Activated gamma-delta T cell (primary cell): ENCODE results near the gene ZBTB37.
"Not testable (repeated sequence)": the region's sequence is repeated elsewhere in the genome, so short reads cannot be mapped to it uniquely, and the experiment has no call there.

Experiments used
- DNase-seq: peaks from one replicate; lab custom pipeline; 2025; lab: John Stamatoyannopoulos, UW

ZBTB37 gene

DNA sequence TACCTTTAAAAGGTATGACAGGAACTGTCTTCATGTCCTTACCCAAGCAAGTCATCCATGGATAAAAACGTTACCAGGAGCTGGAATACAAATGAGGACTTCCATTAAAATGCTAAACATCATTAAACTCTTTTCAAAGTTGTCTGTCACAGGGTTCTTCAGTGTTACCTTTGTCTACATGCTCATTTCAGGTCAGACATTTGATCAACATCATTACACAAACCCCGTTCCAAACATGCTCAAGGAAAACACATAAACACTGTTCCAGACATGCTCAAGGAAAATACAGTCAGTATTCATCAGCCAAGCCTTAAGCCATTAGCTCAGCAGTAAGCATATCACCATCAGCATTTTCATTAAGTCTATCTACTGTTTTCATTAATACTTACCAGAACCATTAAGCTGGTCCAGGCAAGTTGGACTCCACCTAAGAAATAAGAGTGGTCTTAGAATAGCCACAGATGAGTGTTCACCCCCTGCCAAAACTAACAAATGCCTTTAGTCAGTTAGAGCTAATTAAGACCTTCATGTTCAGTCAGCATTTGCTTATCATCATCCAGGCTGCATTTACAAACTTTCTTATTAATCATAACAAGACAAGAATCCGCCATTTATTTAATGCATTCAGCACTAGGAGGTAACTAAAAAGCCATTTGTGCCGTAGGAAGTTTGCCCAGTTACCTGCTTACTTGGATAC, 2.6 kb upstream of the ZBTB37 start:
- DNase-seq = no peak

DNA sequence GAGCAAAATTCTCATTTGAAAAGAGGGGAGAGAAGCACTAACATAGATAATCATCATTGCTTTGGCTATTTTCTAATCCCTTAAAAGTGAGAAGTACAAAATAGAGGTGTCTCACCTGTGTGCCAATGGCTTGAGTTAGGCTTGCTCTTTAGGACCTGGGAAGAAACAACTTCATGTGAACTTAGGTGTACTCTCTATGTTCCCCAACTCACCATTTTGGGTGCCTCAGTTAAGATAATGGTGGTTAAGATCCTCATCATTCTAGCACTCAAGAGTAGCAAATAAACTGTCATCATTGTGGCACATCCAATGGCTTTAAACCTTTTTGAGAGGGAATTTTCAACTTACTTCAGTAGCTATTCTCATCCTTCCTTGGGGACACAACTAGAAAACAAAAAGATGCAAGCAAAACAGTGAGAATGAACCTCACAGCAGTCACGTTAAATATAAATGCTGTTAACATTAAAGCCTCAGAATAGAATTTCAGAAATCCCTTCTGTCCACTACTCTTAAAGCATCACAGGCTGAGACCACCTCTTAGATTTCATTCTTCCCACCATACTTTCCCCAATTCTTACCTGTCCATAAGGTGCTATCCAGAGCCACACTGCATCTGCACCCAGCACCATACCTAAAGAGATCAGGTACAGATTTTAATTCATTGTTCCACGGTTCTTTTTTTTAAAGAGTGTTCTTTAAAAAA, 1.6 kb upstream of the ZBTB37 start:
- no peak for DNase-seq

DNA sequence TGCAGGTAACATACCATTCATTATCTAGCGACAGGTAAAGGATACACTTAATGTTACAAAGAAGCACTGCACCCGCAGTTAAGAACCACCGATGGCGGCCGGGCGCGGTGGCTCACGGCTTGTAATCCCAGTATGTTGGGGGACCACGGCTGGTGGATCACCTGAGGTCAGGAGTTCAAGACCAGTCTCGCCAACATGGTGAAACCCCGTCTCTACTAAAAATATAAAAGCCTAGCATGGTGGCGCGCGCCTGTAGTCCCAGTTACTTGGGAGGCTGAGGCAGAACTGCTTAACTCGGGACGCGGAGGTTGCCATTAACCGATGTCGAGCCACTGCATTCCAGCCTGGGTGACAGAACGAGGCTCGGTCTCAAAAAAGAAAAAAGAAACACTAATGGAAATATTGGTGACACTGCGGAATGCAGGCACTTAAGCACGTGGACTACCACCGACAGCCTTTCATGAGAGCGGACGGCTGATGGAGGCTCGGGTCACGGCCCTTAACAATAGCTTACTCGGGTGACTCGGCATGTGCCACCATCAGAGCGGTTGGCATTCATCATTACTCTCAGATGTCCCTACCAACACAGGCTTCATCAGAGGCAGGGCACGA, 933 bp upstream of the ZBTB37 start:
- peak; percentile 13 for DNase-seq

DNA sequence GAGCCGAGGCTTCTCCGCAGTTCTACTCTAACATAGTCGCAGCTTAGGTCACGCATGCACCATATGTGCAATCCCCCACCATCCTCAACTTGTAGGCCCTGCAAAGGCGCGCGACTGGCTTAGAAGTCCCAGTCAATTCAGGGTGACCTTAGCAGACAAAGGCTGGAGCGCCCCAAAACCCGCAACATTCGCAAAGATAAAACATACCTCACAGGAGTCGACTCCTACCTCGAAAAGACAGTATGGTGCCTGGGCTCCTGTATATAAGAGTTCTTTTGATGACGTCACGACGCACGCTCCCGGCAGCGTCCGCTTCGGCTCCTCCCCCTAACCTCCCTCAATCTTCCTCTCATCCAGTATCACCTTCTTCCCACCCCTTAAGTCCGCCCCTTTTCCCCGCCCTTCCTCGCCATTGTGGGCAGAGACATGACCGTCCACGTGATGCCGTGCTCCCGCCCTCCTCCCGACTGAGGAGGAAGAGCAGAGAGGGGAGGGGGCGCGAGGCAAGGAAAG, 371 bp upstream of the ZBTB37 start, which contains the start of gene GAS5:
GAS5 (minus strand) TSS at position 237 of the 513 bp plus-strand sequence.
- peak; percentile 74 for DNase-seq

DNA sequence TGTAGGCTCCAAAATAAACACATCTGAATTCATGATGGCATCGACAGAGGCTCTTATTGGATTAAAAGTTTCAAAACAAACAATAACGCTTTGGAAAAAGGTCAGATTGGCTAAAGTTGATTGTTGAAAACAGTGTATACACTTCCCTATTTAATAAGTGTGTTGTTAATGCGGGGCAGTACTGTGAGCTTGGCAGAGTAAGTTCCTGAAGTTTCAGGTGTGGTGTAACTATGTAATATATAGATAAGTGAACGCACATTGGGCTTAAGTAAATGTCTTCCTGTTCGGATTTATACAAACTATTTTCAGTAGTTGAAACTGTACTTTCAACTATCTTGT, 810 bp downstream of the ZBTB37 start:
- DNase-seq = no peak

DNA sequence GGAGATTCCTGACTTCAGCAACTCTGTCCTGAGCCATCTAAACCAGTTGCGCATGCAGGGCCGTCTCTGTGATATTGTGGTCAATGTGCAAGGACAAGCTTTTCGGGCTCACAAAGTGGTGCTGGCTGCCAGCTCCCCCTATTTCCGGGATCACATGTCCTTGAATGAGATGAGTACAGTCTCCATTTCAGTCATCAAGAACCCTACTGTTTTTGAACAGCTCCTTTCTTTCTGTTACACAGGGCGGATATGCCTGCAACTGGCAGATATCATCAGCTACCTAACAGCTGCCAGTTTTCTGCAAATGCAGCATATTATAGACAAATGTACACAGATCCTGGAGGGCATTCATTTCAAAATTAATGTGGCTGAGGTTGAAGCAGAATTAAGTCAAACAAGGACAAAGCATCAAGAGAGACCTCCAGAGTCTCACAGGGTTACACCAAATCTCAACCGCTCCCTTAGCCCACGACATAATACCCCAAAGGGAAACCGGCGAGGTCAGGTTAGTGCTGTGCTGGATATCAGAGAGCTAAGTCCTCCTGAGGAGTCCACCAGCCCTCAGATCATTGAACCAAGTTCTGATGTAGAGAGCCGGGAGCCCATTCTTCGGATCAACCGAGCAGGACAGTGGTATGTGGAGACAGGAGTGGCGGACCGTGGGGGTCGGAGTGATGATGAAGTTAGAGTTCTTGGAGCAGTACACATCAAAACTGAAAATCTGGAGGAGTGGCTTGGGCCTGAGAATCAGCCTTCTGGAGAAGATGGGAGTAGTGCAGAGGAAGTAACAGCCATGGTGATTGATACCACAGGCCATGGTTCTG, 2.3 kb downstream of the ZBTB37 start:
- DNase-seq = no peak

DNA sequence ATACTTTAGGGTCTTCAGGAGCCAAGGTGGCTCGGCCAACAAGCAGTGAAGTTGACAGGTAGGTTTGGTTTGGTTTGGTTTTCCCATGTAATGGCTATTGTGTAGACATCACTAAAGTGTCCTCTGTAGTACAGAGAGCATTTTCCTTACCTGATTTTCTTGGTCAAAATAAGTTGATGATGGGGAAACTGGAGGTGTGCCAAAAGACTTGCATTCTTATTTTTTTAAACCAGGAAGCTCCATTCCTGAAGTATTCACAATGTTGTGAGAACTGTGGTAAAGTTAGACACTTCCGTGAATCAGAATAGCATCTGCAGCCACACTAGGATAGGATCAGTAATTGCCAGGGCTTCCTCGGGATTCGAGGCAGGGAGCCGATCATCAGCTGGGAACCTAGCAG, 2.9 kb downstream of the ZBTB37 start:
- DNase-seq = no peak

DNA sequence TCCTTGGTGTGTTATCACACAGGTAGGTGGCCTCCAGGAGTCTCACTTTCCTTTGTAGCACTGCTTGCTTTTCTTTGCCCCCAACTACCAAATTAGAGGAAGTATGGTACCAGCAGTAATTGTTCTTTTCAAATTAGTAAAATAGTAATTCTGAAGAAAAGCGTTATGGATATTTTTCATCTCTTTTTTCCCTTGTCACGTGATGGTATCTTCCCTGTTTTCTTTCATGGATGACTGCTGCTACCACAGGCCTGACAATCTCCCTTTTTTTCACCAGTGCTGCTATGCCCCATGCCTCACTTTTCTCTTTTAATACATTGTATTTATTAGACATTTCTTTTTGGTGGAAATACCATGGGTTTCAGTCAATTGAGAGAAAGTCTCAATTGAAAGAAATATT, 3.3 kb downstream of the ZBTB37 start:
- no peak for DNase-seq

DNA sequence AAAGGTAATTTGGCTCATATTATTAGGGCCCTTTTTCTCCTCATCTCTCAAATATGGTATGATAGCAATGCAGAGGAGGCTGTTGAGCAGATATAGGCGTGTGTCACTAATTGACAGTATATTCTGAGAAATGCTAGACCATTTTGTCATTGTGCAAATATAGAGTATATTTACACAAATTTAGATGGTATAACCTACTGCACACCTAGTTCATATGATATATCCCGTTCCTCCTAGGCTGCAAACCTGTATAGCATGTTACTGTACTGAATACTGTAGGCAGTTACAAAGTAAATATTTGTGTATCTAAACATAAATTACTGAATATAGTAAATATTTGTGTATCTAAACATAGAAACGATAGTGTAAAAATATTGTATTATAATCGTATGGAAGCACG, 8.6 kb downstream of the ZBTB37 start:
- DNase-seq = no peak

DNA sequence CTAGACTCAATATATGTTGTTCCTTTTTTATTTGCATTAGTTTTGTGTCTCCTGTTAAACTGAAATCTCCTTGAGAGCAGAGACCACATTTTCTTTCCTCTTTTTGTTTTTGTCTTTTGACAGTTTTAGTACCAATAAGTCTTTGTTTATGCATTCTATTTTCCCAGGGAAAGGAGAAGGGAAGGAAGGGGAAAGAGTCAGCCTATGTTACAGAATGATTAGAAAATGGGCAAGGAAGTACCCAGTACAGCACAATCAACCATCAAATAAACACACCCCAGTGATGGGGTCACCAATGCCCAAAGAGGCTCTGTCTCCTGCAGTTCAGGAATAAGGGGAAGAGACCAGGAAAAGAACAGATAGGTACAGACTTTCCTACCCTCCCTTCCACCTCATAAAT, 10.1 kb downstream of the ZBTB37 start:
- DNase-seq = no peak

DNA sequence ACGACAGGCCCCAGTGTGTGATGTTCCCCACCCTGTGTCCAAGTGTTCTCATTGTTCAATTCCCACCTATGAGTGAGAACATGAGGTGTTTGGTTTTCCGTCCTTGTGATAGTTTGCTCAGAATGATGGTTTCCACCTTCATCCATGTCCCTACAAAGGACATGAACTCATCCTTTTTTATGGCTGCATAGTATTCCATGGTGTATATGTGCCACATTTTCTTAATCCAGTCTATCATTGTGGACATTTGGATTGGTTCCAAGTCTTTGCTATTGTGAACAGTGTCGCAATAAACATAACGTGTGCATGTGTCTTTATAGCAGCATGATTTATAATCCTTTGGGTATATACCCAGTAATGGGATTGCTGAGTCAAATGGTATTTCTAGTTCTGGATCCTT, 12.9 kb downstream of the ZBTB37 start:
- not testable (repeated sequence) for DNase-seq

DNA sequence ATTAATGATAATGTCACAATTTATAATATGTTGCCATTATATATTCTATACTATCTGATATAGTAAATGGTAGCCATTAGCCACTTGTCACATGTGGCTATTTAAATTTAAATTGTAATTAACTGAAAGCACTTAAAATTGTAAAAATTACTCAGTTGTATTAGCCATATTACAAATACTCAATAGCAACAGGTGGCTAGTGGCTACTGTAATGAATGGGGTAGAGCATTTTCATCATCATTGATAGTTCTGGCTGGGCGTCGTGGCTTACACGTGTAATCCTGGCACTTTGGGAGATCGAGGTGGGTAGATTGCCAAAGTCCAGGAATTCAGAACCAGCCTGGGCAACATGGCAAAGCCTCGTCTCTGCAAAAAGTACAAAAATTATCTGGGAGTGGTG, 16.5 kb downstream of the ZBTB37 start:
- no peak for DNase-seq

DNA sequence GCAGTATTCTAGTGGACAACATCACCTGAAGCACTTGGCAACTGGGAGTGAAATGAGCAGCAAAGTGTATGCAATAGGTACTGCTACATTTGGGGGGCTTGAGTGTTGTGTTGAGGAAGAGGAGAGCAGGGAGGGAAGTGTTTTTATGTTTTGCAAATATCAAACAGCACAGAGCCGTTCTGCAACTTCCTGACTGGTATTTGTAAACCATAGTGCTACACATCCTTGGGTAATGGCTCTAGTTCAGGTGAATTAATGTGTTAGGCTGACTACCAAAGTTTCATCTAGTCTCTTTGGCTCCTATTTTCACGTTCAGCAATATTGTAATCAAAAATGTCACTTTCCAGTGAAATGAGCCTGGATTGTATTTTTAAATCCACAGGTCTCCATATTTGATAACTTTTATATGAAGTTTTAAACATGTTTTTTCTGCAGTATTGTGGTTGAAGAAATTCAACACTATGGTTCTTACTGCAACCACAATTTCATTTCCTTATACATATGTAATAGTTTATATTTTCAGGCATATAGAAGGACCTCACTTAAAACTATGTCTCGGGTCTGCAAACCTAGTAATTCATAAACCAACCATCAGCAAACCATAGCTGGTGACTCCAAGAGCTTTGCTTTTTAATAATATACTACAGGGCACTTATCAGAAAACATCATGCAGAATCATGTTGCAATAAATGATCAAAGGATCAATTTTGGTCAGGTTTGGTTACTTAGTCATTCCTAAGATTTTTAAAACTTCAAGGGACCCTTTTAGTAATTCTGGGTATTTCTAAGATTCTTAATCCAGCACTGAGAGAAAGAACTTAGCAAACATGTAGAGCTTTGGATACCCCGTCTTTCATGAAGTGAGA, 18.8 kb downstream of the ZBTB37 start:
- DNase-seq = no peak

DNA sequence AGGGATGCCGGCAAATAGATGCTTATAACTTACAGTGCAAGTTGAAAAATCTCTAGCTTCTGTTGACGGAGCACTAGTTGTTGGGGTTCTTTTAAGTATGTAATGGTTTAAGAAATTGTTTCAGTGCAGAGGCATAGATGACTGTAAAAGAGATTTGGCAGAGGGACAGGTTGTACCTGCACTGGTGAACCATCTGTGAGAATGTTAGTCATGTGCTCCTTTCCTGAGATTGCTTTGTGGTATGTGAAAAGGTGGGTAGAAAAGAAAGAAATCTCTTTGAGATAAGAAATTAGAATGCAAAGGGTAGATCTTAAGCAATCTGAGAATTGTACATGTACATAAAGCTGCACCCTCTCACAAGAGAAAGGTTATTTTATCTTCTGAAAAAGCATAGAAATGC, 19.4 kb downstream of the ZBTB37 start:
- no peak for DNase-seq

DNA sequence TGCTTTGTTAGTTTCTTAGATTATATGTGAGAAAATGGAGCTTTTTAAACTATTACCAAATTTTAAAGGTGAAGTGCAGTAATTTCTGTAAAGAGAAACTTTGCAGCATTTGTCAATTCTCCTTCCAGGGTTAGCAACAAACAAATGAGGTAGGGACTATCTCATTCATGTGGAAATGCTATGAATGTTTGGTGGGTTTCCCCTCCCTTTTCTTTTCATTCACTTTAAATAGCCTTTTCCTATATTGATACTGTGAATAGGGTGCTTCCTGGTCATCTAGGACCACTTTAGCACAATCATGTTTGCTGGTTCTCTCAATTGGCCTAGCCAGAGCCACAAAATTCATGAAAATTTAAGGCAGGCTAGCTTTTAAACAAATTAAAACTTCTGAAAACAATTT, 20.6 kb downstream of the ZBTB37 start:
- no peak for DNase-seq

DNA sequence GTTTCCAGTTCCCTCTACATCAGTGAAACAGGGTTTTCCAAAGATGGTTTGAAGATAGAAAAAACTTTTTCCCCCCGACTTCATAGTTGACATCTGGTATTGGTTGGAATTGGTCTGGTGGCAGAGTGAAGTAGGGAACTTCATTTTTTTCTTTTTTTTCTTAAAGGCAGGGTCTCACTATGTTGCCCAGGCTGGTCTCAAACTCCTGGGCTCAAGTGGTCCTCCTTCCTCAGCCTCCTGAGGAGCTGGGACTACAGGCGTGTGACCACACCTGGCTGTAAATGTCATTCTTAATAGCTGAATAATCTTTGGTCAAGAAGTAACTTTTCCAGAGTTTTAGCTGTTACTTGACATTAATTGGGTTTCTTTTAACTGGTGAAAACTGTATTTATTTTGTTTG, 21.7 kb downstream of the ZBTB37 start:
- no peak for DNase-seq

DNA sequence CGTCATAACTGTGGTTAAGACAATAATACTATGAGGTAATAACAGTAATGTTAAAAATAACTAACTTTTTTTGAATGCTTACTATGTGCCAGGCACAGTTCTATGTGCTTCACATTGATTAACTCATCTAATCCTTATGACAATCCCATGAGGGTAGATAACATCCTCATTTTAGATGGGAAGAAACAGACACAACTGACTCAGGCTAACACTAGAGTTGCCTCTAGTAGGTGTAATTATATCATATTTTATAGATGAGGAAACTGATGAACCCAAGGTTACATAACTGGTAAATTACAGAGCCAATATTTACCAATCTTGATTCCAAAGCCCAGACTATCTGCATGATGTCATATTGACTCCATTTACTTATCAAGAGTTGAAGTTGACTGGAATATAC, 25.4 kb downstream of the ZBTB37 start:
- DNase-seq = no peak

DNA sequence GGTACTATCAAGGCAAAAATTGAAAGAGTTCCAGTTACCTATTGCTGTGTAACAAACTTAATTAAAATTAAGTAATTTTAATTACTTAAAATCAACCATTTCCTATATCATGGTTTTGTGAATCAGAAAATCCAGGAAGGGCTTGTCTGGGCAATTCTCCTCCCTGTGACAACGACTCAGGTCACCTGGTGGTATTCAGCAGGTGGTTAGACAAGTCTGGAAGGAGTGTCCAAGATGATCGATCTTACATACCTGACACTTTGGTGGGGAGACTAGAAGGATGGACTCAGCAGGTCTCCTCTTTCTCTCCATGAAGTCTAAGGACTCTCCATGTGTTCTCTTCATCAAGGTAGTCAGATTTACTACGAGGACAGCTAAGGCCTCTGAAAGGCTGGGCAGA, 26.0 kb downstream of the ZBTB37 start:
- DNase-seq = no peak

DNA sequence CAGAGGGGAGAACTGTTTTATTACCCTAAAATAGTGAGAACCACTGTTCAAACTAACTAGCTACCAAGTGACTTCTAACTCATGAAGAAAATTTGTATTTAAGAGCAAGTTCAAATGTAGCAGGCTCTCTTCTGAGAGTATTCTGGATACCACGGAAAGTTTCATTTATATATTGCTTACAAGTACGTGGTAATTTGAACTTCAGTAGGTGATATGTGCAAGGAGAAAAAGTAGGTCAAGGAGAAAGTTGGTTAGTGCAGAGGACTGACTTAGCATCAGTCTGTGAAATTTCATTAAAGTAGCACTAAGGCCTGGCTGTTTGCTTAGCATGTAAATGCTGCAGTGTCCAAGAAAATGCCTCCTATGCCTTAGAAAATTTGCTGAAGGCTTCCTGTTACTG, 32.2 kb downstream of the ZBTB37 start:
- no peak for DNase-seq

DNA sequence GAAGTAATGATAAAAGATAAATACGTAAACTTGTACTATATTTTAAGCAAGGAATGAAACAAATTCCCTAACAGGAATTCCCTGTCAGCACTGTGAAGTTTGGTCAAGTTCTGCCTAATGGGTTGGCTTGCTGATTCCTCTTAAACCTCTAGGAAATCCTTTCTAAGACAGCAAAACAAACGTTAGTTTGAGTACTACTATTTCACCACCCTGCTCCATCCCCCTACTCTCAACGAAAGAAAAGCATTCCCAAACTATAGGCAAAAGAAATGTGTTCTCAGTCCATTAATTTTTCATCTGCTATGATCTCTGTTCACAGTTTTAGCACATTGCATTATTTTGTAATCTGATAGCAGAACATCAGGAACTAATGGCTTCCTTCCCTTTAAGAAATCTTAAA, 32.8 kb downstream of the ZBTB37 start:
- DNase-seq = no peak

DNA sequence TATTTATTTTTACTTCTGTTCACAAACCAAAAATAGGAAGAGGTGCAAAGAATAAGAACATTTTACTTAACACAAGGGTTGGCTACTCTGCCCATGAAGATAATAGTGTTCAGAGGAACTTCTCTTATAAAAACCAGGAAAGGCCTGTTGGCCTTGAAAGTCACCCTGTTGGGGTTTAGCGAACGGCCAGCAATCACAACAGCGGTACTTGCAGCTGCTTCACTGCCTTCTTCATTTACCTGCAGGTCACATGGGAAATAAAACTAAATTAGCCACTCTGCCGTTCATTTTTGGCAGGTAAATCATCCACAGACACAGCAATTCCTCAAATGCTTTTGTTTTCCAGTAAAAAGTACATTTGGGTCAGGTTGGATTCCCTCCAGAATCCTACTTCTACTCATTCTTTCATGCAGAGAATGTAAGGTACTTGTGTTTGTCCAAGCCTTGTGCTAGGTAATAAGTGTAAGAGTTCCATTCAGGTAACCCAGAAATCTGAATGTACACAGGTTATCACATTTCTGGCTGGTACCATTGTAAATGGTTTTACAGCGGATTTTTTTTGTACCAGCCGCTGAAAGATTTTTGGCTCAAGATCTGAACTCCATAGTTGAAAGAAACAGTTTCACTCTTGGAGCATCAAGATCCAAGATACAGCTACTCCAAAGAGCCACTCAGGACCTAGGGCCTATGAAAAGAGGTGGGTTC, 35.8 kb downstream of the ZBTB37 start:
- DNase-seq = no peak
